Measurements from ENCODE around the gene C21orf58. TPM values are rescaled to one million over a fixed set of nuclear protein-coding genes. Genes with fewer than 3 reads are reported as not detected.

Gene C21orf58
- polyA plus RNA-seq, 1 of the 3 experiments (the other 2 are of a cell fraction) = 9.7 TPM

DNA sequence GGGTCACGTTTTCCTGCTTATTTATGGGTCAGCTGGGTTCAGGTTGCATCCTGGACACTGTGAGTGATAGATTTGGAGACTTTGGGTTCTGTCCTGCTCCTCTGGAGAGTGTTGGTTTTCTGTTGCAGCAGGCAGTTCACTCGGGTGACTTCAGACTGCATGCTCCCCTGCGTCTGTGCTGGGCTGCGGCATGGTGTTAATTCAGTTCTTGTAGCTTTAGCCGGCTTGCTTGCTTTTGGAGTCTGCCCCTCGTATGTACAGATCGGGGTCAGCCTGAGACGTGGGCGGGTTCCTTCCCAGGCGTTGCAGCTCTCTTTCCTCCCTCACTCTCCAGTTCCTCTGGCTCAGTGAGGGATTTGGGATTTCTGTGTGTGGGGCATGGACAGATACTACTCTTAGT is 38.3 kb upstream of the C21orf58 start (continued):
- TF ChIP-seq, protein P1, sequence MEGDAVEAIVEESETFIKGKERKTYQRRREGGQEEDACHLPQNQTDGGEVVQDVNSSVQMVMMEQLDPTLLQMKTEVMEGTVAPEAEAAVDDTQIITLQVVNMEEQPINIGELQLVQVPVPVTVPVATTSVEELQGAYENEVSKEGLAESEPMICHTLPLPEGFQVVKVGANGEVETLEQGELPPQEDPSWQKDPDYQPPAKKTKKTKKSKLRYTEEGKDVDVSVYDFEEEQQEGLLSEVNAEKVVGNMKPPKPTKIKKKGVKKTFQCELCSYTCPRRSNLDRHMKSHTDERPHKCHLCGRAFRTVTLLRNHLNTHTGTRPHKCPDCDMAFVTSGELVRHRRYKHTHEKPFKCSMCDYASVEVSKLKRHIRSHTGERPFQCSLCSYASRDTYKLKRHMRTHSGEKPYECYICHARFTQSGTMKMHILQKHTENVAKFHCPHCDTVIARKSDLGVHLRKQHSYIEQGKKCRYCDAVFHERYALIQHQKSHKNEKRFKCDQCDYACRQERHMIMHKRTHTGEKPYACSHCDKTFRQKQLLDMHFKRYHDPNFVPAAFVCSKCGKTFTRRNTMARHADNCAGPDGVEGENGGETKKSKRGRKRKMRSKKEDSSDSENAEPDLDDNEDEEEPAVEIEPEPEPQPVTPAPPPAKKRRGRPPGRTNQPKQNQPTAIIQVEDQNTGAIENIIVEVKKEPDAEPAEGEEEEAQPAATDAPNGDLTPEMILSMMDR (IDR thresholded peaks at IDR 0.05) = no peak
- no peak for TF ChIP-seq TAF1 (IDR thresholded peaks at IDR 0.05; ENCODE audit: borderline replicate concordance, low read depth, low read length)

DNA sequence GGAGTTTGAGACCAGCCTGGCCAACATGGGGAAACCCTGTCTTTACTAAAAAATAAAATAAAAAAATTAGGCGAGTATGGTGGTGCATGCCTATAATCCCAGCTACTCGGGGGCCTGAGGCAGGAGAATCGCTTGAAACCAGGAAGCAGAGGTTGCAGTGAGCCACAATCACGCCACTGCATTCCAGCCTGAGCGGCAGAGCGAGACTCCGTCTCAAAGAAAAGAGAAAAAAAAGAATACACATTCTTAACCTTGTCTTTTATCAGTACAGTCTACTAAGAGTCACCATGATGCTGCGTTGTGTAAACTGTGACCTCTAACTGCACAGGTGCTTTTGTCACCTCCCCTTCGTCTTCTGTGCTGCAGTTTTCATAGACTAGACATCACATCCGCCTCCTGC is 37.5 kb upstream of the C21orf58 start:
- H3K4me1 ChIP-seq (ENCODE audit: control insufficient read depth in 1 of 2, insufficient read depth in 2 of 2, low read depth in 1 of 2, low read length in 1 of 2) = no peaks in the 10 kb centered on the region
- TF ChIP-seq NRF1 (IDR thresholded peaks at IDR 0.05; ENCODE audit: low read depth, low read length) = no peak
- TF ChIP-seq, protein P1 (IDR thresholded peaks at IDR 0.05) = no peak
- no peak for TF ChIP-seq FOSL2 (IDR thresholded peaks at IDR 0.05; ENCODE audit: borderline replicate concordance, low read depth)
- TF ChIP-seq JUND (IDR thresholded peaks at IDR 0.05) = no peak
- no peak for TF ChIP-seq EZH2phosphoT487 (IDR thresholded peaks at IDR 0.05; ENCODE audit: borderline replicate concordance, low read depth)
- TF ChIP-seq, protein P2, sequence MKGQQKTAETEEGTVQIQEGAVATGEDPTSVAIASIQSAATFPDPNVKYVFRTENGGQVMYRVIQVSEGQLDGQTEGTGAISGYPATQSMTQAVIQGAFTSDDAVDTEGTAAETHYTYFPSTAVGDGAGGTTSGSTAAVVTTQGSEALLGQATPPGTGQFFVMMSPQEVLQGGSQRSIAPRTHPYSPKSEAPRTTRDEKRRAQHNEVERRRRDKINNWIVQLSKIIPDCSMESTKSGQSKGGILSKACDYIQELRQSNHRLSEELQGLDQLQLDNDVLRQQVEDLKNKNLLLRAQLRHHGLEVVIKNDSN (IDR thresholded peaks at IDR 0.05; ENCODE audit: borderline replicate concordance, low read depth) = no peak
- no peak for TF ChIP-seq TEAD4 (IDR thresholded peaks at IDR 0.05; ENCODE audit: borderline replicate concordance, insufficient read depth)
- TF ChIP-seq, protein P3, sequence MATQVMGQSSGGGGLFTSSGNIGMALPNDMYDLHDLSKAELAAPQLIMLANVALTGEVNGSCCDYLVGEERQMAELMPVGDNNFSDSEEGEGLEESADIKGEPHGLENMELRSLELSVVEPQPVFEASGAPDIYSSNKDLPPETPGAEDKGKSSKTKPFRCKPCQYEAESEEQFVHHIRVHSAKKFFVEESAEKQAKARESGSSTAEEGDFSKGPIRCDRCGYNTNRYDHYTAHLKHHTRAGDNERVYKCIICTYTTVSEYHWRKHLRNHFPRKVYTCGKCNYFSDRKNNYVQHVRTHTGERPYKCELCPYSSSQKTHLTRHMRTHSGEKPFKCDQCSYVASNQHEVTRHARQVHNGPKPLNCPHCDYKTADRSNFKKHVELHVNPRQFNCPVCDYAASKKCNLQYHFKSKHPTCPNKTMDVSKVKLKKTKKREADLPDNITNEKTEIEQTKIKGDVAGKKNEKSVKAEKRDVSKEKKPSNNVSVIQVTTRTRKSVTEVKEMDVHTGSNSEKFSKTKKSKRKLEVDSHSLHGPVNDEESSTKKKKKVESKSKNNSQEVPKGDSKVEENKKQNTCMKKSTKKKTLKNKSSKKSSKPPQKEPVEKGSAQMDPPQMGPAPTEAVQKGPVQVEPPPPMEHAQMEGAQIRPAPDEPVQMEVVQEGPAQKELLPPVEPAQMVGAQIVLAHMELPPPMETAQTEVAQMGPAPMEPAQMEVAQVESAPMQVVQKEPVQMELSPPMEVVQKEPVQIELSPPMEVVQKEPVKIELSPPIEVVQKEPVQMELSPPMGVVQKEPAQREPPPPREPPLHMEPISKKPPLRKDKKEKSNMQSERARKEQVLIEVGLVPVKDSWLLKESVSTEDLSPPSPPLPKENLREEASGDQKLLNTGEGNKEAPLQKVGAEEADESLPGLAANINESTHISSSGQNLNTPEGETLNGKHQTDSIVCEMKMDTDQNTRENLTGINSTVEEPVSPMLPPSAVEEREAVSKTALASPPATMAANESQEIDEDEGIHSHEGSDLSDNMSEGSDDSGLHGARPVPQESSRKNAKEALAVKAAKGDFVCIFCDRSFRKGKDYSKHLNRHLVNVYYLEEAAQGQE (IDR thresholded peaks at IDR 0.05; ENCODE audit: low read depth, low read length) = no peak
- no peak for TF ChIP-seq GABPA (IDR thresholded peaks at IDR 0.05; ENCODE audit: low read depth)
- TF ChIP-seq YY1 (IDR thresholded peaks at IDR 0.05; ENCODE audit: low read depth) = no peak
- TF ChIP-seq, protein P4, sequence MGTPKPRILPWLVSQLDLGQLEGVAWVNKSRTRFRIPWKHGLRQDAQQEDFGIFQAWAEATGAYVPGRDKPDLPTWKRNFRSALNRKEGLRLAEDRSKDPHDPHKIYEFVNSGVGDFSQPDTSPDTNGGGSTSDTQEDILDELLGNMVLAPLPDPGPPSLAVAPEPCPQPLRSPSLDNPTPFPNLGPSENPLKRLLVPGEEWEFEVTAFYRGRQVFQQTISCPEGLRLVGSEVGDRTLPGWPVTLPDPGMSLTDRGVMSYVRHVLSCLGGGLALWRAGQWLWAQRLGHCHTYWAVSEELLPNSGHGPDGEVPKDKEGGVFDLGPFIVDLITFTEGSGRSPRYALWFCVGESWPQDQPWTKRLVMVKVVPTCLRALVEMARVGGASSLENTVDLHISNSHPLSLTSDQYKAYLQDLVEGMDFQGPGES (IDR thresholded peaks at IDR 0.05; ENCODE audit: low read depth, low read length) = no peak
- TF ChIP-seq, protein P5, sequence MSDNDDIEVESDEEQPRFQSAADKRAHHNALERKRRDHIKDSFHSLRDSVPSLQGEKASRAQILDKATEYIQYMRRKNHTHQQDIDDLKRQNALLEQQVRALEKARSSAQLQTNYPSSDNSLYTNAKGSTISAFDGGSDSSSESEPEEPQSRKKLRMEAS (IDR thresholded peaks at IDR 0.05; ENCODE audit: low read depth) = no peak
- TF ChIP-seq, protein P6, sequence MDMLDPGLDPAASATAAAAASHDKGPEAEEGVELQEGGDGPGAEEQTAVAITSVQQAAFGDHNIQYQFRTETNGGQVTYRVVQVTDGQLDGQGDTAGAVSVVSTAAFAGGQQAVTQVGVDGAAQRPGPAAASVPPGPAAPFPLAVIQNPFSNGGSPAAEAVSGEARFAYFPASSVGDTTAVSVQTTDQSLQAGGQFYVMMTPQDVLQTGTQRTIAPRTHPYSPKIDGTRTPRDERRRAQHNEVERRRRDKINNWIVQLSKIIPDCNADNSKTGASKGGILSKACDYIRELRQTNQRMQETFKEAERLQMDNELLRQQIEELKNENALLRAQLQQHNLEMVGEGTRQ (IDR thresholded peaks at IDR 0.05; ENCODE audit: borderline replicate concordance, low read depth, low read length) = no peak
- TF ChIP-seq CHD2 (IDR thresholded peaks at IDR 0.05; ENCODE audit: low read length, partially characterized antibody) = no peak
- TF ChIP-seq FOXJ3 (CRISPR knock-in tag; IDR thresholded peaks at IDR 0.05) = no peak
- no peak for TF ChIP-seq EP300 (IDR thresholded peaks at IDR 0.05; ENCODE audit: borderline replicate concordance in 1 of 2, low read depth in 1 of 2, low read length in 1 of 2)
- TF ChIP-seq TCF12 (IDR thresholded peaks at IDR 0.05) = no peak
- TF ChIP-seq MXI1 (IDR thresholded peaks at IDR 0.05; ENCODE audit: low read depth, low read length) = no peak
- TF ChIP-seq RCOR1 (IDR thresholded peaks at IDR 0.05; ENCODE audit: low read length) = no peak
- ChIA-PET POLR2A (no interaction called here), CTCF (no interaction called here)
- no peaks in the 10 kb centered on the region for H3K9me3 ChIP-seq
- no peak overlapping the region for H3K4me2 ChIP-seq
- H3K27ac ChIP-seq (ENCODE audit: low read depth in 2 of 2, low read length in 1 of 2) = no peak overlapping the region
- no peaks in the 10 kb centered on the region for H3K9me2 ChIP-seq
- 0 out of 2 replicates have a peak, but pooled peaks cover 6% of the 10 kb centered on the region for H3K79me2 ChIP-seq (ENCODE audit: insufficient read depth)
- H2AFZ ChIP-seq (ENCODE audit: low read depth) = no peak overlapping the region
- DNase-seq = no peak
- no peaks in the 10 kb centered on the region for H3F3A ChIP-seq (replicated peaks; ENCODE audit: insufficient read depth)
- 96% methylated on average over 10 of the region's 10 CpGs for WGBS (ENCODE audit: low lambda C conversion rate)
- no peaks in the 10 kb centered on the region for H4K20me1 ChIP-seq (ENCODE audit: insufficient read depth)
- no peaks in the 10 kb centered on the region for H3K27me3 ChIP-seq (ENCODE audit: insufficient read depth)
- peaks cover 24 to 43% of the 10 kb centered on the region in 2 experiments for H3K36me3 ChIP-seq (replicated peaks in 1 of 2; ENCODE audit: control insufficient read depth in 1 of 2, insufficient read depth in 2 of 2, low read length in 1 of 2)
- H3K9ac ChIP-seq = no peak overlapping the region
- H3K4me3 ChIP-seq (ENCODE audit: low read depth in 2 of 2, low read length in 1 of 2) = no peak overlapping the region
